Measurements from ENCODE around the gene CALML3.

GRCh38 chr10:5493691-5494090 is 31.1 kb upstream of the CALML3 start:
- TF ChIP-seq, protein P1, sequence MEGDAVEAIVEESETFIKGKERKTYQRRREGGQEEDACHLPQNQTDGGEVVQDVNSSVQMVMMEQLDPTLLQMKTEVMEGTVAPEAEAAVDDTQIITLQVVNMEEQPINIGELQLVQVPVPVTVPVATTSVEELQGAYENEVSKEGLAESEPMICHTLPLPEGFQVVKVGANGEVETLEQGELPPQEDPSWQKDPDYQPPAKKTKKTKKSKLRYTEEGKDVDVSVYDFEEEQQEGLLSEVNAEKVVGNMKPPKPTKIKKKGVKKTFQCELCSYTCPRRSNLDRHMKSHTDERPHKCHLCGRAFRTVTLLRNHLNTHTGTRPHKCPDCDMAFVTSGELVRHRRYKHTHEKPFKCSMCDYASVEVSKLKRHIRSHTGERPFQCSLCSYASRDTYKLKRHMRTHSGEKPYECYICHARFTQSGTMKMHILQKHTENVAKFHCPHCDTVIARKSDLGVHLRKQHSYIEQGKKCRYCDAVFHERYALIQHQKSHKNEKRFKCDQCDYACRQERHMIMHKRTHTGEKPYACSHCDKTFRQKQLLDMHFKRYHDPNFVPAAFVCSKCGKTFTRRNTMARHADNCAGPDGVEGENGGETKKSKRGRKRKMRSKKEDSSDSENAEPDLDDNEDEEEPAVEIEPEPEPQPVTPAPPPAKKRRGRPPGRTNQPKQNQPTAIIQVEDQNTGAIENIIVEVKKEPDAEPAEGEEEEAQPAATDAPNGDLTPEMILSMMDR (IDR thresholded peaks at IDR 0.05), result no peak
- TF ChIP-seq EZH2 (IDR thresholded peaks at IDR 0.05; ENCODE audit: borderline replicate concordance, insufficient read depth, low read depth, low read length, poor library complexity, severe bottlenecking), result no peak

Data from B cell (primary cell).